ENCODE results near the gene ZDHHC18.

GRCh38 chr1:26848499-26848898, 22.0 kb downstream of the ZDHHC18 start:
- no peak for TF ChIP-seq FOXP2 (optimal IDR thresholded peaks at IDR 0.05; ENCODE audit: borderline replicate concordance, extremely low read depth, extremely low read length, insufficient read depth)
- no peak for TF ChIP-seq POLR2AphosphoS5 (IDR thresholded peaks at IDR 0.05; ENCODE audit: low read depth, low read length)
- TF ChIP-seq SIN3A (IDR thresholded peaks at IDR 0.05; ENCODE audit: borderline replicate concordance, insufficient read depth, low read length) = no peak
